H1 (cell line): Measurements from ENCODE around the gene GALNT2. TPM values are rescaled to one million over a fixed set of nuclear protein-coding genes. Genes with fewer than 3 reads are reported as not detected.

Source experiments
- BACH1 ChIP-seq: IDR thresholded peaks from 2 replicates; pipeline ENCODE4 v1.6.1; 2012; ENCODE audit warnings: low read length, improper control_type of control experiment
- CHD7 ChIP-seq: fragments of 300-600 bp; sonication (generic); IDR thresholded peaks from 2 replicates; pipeline ENCODE4 v1.7.1; 2012; ENCODE audit warnings: low read length, moderate library complexity, mild to moderate bottlenecking, inconsistent platforms; ENCODE audit not compliant: insufficient replicate concordance
- EP300 ChIP-seq, 2 experiments: IDR thresholded peaks; 1 replicate in 1 of 2; 2 replicates in 1 of 2; pipeline ENCODE4 v1.6.1; 2011 to 2012; ENCODE audit warnings: low read depth in 2 of 2, low read length in 2 of 2, mild to moderate bottlenecking in 2 of 2, borderline replicate concordance in 1 of 2, inconsistent platforms in 1 of 2, moderate library complexity in 1 of 2
- GABPA ChIP-seq: IDR thresholded peaks from 2 replicates; pipeline ENCODE4 v1.6.1; 2011; ENCODE audit warnings: mild to moderate bottlenecking, low read length, moderate library complexity, borderline replicate concordance; ENCODE audit not compliant: insufficient read depth
- HDAC2 ChIP-seq, 2 experiments: fragments of 300-600 bp in 1 of 2; sonication (generic) in 1 of 2; IDR thresholded peaks; 2 replicates each; pipeline ENCODE4 v1.6.1; 2011 to 2012; ENCODE audit warnings: low read depth in 2 of 2, low read length in 2 of 2, mild to moderate bottlenecking in 2 of 2, moderate library complexity in 2 of 2, borderline replicate concordance in 1 of 2, inconsistent platforms in 1 of 2
- KDM5A ChIP-seq: fragments of 200-600 bp; IDR thresholded peaks from 2 replicates; pipeline ENCODE4 v1.7.1; 2012; ENCODE audit warnings: mild to moderate bottlenecking, low read length, inconsistent platforms, mixed read lengths
- NRF1 ChIP-seq: IDR thresholded peaks from 2 replicates; pipeline ENCODE4 v1.6.1; 2011; ENCODE audit warnings: mild to moderate bottlenecking, low read depth, low read length, improper control_type of control experiment
- PHF8 ChIP-seq: fragments of 200-600 bp; sonication (generic); conservative IDR thresholded peaks from 2 replicates; pipeline ENCODE4 v1.7.1; 2012; ENCODE audit warnings: low read depth, mild to moderate bottlenecking, inconsistent platforms, low read length, moderate library complexity
- POU5F1 ChIP-seq: IDR thresholded peaks from 2 replicates; pipeline ENCODE4 v1.6.1; 2011; ENCODE audit warnings: low read depth, mild to moderate bottlenecking, low read length, moderate library complexity
- SIRT6 ChIP-seq: IDR thresholded peaks from one replicate; pipeline ENCODE4 v1.7.1; 2012; ENCODE audit warnings: low read length, inconsistent platforms
- SIX5 ChIP-seq: IDR thresholded peaks from 2 replicates; pipeline ENCODE4 v1.6.1; 2011; ENCODE audit warnings: mild to moderate bottlenecking, low read depth, low read length
- ZNF274 ChIP-seq: IDR thresholded peaks from 2 replicates; pipeline ENCODE4 v1.7.0; 2012; ENCODE audit warnings: low read length, borderline replicate concordance; ENCODE audit errors: extremely low read depth
- polyA plus RNA-seq, 7 experiments: library from polyadenylated mRNA; depleted of rRNA in 3 of 7; stranded (reverse) in 5 of 7; unstranded in 2 of 7; fragments of >200 nt in 5 of 7; fragments of 200-250 nt in 2 of 7; gene quantifications; 1 replicate in 5 of 7; 2 replicates in 1 of 7; 4 replicates in 1 of 7; pipeline versions ENCODE4 v1.2.1 to v1.2.3, GENCODE V29; 2011 to 2013; ENCODE audit warnings: missing spikeins in 2 of 7, mixed read lengths in 2 of 7
- total RNA-seq: library from RNA; stranded (reverse); fragmentation: NEBNext Ultra II Directional; extraction: Animal tissue kit (Norgen Biotek cat#: 25700); gene quantifications from 2 replicates; pipeline ENCODE4 v1.2.1, GENCODE V29; 2021

The GALNT2 gene
- total and polyA plus RNA-seq, 2 of the 8 experiments (the other 6 are each of a cell fraction or from before 2014, with no cell fraction given) = 34.5 to 75.3 TPM

GRCh38 chr1:230113235-230113592 lies 46.2 kb downstream of the GALNT2 start (continued):
- TF ChIP-seq CHD7 (no peak), HDAC2 (IDR thresholded peaks at IDR 0.05; ENCODE audit: borderline replicate concordance in 1 of 2, low read depth in 2 of 2, low read length in 2 of 2) (no peak), SIX5 (no peak), EP300 (IDR thresholded peaks at IDR 0.05; ENCODE audit: borderline replicate concordance in 1 of 2, low read depth in 2 of 2, low read length in 2 of 2) (no peak), PHF8 (no peak), ZNF274 (no peak), GABPA (no peak), SIRT6 (no peak), KDM5A (no peak), POU5F1 (no peak), BACH1 (no peak), NRF1 (no peak)
